Activated CD4-positive, alpha-beta T cell treated with anti-CD3 and anti-CD28 coated beads for 4 hours (primary cell): ENCODE measurements around the gene GSDMA.

Experiments used
- DNase-seq, 2 donors: peaks; one replicate each; pipeline ENCODE4 v3.0.0-alpha.2; 2020

GSDMA gene

GRCh38 chr17:39963829-39964228 lies 1.0 kb downstream of the GSDMA start:
- peak; percentile 50 to 56 for DNase-seq

GRCh38 chr17:39965017-39965699 lies 2.4 kb downstream of the GSDMA start:
- DNase-seq = no peak

- no peak for DNase-seq
Observed at GRCh38 chr17:39966771-39967170, 4.0 kb downstream of the GSDMA start.

GRCh38 chr17:39968761-39969160 lies 6.0 kb downstream of the GSDMA start:
- no peak for DNase-seq

- no peak for DNase-seq
Observed at GRCh38 chr17:39969375-39969774, 6.6 kb downstream of the GSDMA start.

DNA sequence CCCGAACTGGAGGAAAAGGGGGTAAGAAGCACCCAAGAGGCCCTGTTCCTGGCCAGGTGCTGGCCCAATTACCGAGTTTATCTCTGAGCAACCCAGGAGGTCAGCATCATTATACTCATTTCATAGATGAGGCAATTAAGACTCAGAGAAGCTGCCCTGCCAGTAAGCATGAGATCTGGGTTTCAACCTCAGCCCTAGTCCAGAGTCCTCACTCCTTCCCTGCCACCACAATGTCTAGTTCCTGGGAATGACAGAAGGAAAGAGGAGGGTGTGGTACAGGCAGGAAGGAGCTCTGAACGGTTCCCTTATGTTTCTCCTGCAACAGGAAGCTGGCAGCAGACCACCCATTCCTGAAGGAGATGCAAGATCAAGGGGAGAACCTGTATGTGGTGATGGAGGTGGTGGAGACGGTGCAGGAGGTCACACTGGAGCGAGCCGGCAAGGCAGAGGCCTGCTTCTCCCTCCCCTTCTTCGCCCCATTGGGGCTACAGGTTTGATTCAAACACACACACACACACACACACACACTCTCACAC lies 7.4 kb downstream of the GSDMA start:
- no peak for DNase-seq

GRCh38 chr17:39971076-39971603 lies 8.3 kb downstream of the GSDMA start:
- no peak for DNase-seq

- no peak for DNase-seq
Observed at GRCh38 chr17:39972271-39972670, 9.5 kb downstream of the GSDMA start.

GRCh38 chr17:39973496-39973895 lies 10.7 kb downstream of the GSDMA start:
- DNase-seq = no peak

GRCh38 chr17:39974433-39974832 lies 11.6 kb downstream of the GSDMA start:
- no peak for DNase-seq

- DNase-seq = no peak
Observed at GRCh38 chr17:39975801-39976200, 13.0 kb downstream of the GSDMA start.

- DNase-seq = no peak
Observed at GRCh38 chr17:39979016-39979670, 16.3 kb downstream of the GSDMA start.

DNA sequence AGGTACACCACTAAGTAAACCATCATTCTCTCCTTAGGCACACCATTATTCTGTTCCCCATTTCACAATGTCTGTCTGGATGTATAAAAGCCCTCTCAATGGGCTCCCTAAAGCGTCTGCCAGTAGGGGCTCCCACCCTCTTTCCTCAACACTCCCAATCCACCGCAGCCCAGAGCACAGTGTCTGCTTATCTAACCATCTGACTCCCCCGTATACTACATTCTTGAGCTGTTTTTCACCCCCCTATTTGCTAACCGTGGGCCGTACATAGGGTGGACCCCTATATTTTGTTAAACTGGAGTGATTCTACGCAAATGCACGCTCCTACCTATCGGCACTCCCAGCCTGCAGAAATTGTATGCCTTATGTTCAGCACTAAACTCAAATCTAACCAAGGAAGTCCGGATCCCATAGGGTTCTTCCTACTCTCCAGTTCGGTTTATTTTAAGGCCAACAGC lies 17.1 kb downstream of the GSDMA start:
- no peak for DNase-seq

- peak; percentile 96 to 98 for DNase-seq
Observed at GRCh38 chr17:39980351-39981206, 17.8 kb downstream of the GSDMA start, which contains the start of gene PSMD3. Gene PSMD3 (plus strand): TSS chr17:39980807. CDS start chr17:39980971, 164 bp downstream.

GRCh38 chr17:39981207-39981741 lies 18.5 kb downstream of the GSDMA start:
- no peak for DNase-seq

DNA sequence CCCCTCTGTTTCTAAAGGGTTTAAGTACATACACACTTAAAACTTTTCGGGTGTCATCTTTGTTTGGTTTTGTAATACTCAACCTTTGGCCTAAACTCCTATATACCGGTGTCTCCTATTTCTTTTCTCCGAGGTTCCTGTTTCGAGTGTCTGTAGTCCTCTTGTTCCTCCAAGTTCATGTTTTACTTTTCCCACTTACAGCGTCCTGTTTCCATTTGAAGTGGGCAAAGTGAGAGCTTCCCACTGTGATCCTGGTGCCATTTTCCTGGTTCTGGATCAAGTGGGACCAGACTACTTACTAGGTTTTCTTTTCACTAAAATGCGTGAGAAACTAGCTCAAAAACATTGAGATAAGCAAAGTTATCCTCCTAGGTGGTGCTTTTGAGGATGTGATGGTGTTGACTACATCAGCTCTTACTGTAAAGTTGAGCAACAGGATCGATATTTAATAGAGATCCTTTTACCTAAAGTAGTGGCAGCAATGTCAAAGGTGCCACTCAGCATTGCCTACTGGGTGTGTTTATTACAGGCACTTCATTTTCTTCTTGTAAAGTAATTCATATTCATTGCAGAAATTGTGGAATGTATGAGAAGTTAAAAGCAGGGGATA lies 19.1 kb downstream of the GSDMA start:
- DNase-seq = no peak

- no peak for DNase-seq
Observed at GRCh38 chr17:39988206-39988810, 25.5 kb downstream of the GSDMA start.

DNA sequence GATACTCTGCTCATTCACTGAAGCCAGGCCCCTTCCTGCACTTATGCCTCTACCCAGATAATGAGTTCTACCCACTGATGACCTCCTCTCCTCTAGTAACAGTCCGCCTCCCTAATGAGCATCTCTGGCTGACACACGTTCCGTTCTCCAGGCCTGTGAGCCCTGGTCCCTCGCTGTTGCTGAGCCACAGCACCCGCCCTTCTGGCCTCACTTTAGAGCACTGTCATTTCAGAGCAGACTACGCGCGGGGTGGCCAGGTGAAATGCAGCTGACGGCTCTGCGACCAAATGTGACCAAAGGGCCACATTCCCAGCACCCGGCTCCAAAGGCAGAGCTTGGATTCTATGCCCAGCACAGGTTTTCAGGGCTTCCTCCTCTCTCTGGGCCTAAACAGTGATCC lies 31.6 kb downstream of the GSDMA start:
- no peak for DNase-seq

GRCh38 chr17:39995438-39995837 lies 32.6 kb downstream of the GSDMA start:
- DNase-seq = no peak

DNA sequence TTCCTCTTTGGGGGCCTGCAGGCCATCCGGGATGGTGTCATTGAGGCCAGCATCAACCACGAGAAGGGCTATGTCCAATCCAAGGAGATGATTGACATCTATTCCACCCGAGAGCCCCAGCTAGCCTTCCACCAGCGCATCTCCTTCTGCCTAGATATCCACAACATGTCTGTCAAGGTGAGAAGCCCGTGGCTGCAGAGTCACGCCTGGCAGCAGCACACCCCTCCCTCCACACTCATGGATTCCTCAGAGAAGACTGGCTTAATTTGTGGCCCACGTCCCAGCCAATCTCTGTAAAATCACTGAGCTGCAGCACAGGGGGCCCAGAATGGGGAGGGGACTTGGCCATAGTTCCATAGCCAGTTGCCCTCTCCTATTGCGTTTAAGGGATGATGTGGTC lies 33.4 kb downstream of the GSDMA start:
- no peak for DNase-seq

GRCh38 chr17:39996800-39997199 lies 34.0 kb downstream of the GSDMA start:
- DNase-seq = no peak

DNA sequence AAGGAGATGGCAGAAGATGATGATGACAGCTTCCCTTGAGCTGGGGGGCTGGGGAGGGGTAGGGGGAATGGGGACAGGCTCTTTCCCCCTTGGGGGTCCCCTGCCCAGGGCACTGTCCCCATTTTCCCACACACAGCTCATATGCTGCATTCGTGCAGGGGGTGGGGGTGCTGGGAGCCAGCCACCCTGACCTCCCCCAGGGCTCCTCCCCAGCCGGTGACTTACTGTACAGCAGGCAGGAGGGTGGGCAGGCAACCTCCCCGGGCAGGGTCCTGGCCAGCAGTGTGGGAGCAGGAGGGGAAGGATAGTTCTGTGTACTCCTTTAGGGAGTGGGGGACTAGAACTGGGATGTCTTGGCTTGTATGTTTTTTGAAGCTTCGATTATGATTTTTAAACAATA lies 34.7 kb downstream of the GSDMA start:
- DNase-seq = no peak
